Large intestine (tissue), 3 donors: ENCODE data around the gene CLMP. TPM values are rescaled to one million over a fixed set of nuclear protein-coding genes. Genes with fewer than 3 reads are reported as not detected.
"Not testable (repeated sequence)": the region's sequence is repeated elsewhere in the genome, so short reads cannot be mapped to it uniquely, and the experiment has no call there.

Source experiments
- DNase-seq, 2 donors: peaks; one replicate each; pipeline versions ENCODE4 v3.0.0 to v3.0.0-alpha.2; 2013
- H3K27ac ChIP-seq: one replicate; pipeline ENCODE4 v1.5.1; 2013; ENCODE audit warnings: low read length
- H3K27me3 ChIP-seq: 2 replicates; pipeline ENCODE4 v1.6.1; 2013; ENCODE audit warnings: low read length; ENCODE audit not compliant: control insufficient read depth, insufficient read depth
- H3K36me3 ChIP-seq: 2 replicates; pipeline ENCODE4 v1.6.1; 2013; ENCODE audit warnings: low read length; ENCODE audit not compliant: control insufficient read depth, insufficient read depth
- H3K4me1 ChIP-seq: one replicate; pipeline ENCODE4 v1.6.1; 2013; ENCODE audit warnings: low read length; ENCODE audit not compliant: control insufficient read depth, insufficient read depth
- H3K4me3 ChIP-seq: one replicate; pipeline ENCODE4 v1.5.1; 2013; ENCODE audit warnings: low read length
- H3K9me3 ChIP-seq: one replicate; pipeline ENCODE4 v1.6.1; 2013; ENCODE audit warnings: mild to moderate bottlenecking, low read depth, low read length, moderate library complexity; ENCODE audit not compliant: control insufficient read depth
- WGBS: methylation state at CpG from one replicate; pipeline ENCODE4 v1.1.5; 2013; ENCODE audit warnings: low lambda C conversion rate; ENCODE audit not compliant: insufficient coverage; 5-methylcytosine and 5-hydroxymethylcytosine counted together
- polyA plus RNA-seq: library from polyadenylated mRNA; unstranded; fragments of 120-200 nt; gene quantifications from one replicate; pipeline ENCODE4 v1.2.1, GENCODE V29; 2013

The CLMP gene
- polyA plus RNA-seq, 1 donor = 17.5 TPM

DNA sequence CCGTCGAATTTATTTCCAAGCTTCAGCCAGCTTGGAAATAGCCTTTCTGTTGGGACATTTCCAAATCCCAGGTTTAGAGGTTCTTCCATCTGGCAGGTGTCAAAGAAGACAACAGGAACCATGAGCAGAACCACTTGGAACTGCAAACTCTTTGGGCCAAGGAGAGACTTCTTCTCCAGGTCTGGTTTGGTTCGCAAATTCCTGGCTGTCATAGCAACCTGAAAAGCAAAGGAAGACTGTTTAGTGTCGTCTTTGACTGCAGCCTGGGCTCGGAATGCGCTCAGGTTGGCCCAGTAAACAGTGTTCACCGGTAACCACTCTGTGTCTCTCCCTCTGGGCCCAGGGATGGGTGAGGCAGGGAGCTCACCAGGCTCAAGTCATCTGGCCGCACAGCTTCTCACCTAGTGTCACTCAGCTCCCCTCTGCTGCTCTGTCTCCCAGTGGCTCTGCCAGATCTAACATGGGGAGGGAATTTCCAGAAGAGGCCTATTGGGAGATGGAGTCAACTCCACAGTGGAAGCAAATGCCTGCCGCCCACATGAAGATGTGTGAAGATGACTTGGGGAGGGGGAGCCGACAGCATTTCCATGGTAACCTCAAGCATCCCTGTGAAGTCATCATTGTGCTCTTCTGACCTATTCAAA is 11.9 kb upstream of the CLMP start:
- H3K27ac ChIP-seq = peak overlapping the region; percentile 55
- 80% methylated on average over 2 of the region's 10 CpGs for WGBS
- no peak for DNase-seq
- H3K27me3 ChIP-seq = no peaks in the 10 kb centered on the region
- no peak overlapping the region for H3K4me3 ChIP-seq
- H3K36me3 ChIP-seq = no peaks in the 10 kb centered on the region
- H3K4me1 ChIP-seq = peaks cover under 1% of the 10 kb centered on the region
- H3K9me3 ChIP-seq = no peaks in the 10 kb centered on the region

DNA sequence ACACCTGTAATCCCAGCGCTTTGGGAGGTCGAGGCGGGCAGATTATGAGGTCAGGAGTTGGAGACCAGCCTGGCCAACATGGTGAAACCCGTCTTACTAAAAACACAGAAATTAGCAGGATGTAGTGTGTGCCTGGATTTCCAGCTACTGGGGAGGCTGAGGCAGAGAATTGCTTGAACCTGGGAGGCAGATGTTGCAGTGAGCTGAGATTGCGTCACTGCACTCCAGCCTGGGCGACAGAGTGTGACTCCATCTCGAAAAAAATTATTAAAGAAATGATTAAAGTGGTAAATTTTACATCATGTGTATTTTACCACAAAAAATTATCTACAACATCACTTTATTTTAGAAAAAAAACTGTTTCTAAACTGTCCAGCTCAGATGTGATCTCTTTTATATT is 11.0 kb upstream of the CLMP start:
- not testable (repeated sequence) for H3K9me3 ChIP-seq, H3K27ac ChIP-seq, DNase-seq, H3K4me3 ChIP-seq, H3K36me3 ChIP-seq, H3K27me3 ChIP-seq, H3K4me1 ChIP-seq
- WGBS = no CpG with 5 or more reads among the region's 7 CpGs

DNA sequence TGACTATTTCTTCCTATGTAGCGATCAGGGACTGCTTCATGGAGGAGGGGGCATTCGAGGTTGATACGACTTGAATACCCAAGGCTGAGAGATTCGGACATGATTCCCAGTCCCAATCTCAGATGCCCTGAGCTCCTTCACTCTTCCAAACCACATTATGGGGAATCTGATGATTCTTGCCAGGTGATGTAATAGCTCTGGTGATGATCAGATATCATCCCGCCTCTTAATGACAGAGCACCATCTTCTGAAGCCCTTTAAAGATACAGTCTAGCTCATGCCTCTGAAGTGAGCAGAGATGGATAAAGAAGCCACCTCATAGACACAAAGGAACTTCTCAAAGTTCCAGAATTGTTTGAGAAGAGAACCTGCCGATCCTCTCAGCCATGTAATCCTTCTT is 8.9 kb upstream of the CLMP start:
- Histone ChIP-seq H3K27me3 (no peaks in the 10 kb centered on the region), H3K4me1 (no peaks in the 10 kb centered on the region), H3K36me3 (no peaks in the 10 kb centered on the region), H3K9me3 (no peaks in the 10 kb centered on the region), H3K4me3 (no peak overlapping the region), H3K27ac (no peak overlapping the region)
- no CpG with 5 or more reads among the region's 6 CpGs for whole genome bisulfite sequencing
- DNase-seq = no peak

GRCh38 chr11:123203471-123203870 is 8.4 kb upstream of the CLMP start:
- Histone ChIP-seq H3K27ac (peak overlapping the region; percentile 39), H3K36me3 (no peaks in the 10 kb centered on the region), H3K4me3 (no peak overlapping the region), H3K27me3 (no peaks in the 10 kb centered on the region), H3K9me3 (no peaks in the 10 kb centered on the region), H3K4me1 (no peaks in the 10 kb centered on the region)
- WGBS = no CpG with 5 or more reads among the region's 4 CpGs
- no peak for DNase-seq

DNA sequence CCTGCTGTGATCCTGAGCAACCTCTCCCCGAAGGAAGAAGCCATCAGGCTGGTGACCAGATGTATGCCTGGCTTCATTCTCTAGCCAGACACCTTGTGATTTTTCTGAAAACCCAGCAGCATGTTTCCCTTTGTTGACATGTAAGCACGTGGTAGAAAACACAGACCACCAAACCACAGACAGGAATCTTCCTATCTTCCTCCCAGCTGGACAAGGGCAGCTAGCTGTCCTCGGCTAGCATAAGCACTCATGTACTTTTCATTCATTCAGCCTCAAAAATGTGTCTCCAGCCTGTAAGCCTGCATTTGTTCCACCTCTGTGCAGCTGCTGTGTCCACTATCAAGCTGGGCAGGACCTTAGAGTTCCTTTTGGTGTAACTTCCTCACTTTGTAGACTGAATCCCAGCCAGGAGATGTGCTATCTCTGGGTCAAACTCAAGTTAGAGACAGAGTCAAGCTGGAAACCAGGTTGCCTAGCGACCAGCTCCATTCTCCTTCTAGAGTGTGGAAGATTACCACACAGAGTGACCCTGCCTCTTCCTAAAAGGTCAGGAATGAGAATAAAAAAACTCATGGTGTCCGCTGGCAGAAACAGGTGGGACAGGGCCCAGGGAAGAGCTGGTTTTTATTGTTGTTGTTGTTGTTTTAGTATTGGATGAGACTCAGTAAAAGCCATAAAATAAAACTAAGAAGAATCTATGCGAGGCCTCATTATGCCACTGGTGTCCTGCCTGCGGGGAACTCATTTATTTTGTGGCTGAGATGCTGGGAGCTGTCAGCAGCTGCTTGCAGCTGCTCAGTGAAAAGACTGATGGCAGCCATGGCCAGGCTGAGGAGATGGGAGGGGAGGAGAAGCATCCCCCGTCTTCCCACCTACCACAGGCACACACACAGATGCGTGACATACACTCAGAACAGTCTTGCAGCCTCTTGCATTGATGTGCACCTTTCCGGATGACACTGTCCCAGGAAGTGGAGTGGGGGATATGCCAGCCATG is 7.4 kb upstream of the CLMP start:
- no peaks in the 10 kb centered on the region for H3K9me3 ChIP-seq
- 80% methylated on average over 1 of the region's 10 CpGs for WGBS
- no peaks in the 10 kb centered on the region for H3K4me1 ChIP-seq
- no peak overlapping the region for H3K4me3 ChIP-seq
- H3K36me3 ChIP-seq = no peaks in the 10 kb centered on the region
- peaks cover 4% of the 10 kb centered on the region for H3K27me3 ChIP-seq
- H3K27ac ChIP-seq = peak overlapping the region; percentile 39
- no peak for DNase-seq

DNA sequence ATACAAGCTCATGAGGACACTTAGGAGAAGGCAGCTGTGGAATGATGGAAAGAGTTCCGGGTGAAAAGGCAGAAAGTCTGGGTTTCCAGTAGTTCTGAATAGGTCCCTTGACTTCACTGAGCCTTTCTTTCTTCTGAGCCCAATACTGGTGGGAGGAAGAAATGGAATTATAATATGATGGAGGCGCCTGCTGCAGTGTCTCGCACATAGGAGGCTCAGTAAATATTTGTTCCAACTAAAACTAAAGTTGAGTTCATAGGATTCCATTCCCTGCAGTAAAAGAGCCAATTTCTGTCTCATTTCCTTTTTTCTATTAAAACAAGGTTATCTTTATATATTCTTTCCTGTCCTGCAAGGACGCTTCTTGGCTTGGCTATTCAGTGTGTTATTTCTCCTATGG is 5.2 kb upstream of the CLMP start:
- no peak for DNase-seq
- H3K27ac ChIP-seq = no peak overlapping the region
- peaks cover 21% of the 10 kb centered on the region for H3K27me3 ChIP-seq
- WGBS = no CpG with 5 or more reads among the region's 4 CpGs
- peaks cover 4% of the 10 kb centered on the region for H3K9me3 ChIP-seq
- no peaks in the 10 kb centered on the region for H3K36me3 ChIP-seq
- H3K4me1 ChIP-seq = peaks cover 12% of the 10 kb centered on the region
- no peak overlapping the region for H3K4me3 ChIP-seq

DNA sequence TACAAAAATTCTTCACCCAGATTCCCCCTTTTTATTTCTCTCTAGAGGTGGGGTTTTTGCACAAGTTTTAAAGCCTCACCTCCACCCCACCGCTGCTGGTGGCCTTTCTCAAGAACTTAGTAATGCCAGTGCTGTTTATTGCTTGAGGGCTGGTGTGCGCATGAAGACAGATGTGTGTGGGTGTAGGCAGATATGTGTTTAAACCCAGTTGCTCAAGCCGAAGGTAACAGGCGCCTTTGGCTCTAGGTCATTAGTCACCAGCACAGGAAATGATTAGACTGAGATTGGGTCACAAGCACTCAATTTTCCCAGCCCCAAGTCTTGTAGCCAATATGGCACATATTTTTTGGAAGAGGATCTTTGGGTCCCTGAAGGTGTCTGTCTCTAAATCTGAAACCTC is 2.7 kb upstream of the CLMP start:
- WGBS = no CpG with 5 or more reads among the region's 4 CpGs
- Histone ChIP-seq H3K4me1 (peaks cover 13% of the 10 kb centered on the region), H3K27me3 (peaks cover 40% of the 10 kb centered on the region), H3K4me3 (no peak overlapping the region), H3K27ac (no peak overlapping the region), H3K9me3 (peaks cover 4% of the 10 kb centered on the region), H3K36me3 (no peaks in the 10 kb centered on the region)
- DNase-seq = no peak

DNA sequence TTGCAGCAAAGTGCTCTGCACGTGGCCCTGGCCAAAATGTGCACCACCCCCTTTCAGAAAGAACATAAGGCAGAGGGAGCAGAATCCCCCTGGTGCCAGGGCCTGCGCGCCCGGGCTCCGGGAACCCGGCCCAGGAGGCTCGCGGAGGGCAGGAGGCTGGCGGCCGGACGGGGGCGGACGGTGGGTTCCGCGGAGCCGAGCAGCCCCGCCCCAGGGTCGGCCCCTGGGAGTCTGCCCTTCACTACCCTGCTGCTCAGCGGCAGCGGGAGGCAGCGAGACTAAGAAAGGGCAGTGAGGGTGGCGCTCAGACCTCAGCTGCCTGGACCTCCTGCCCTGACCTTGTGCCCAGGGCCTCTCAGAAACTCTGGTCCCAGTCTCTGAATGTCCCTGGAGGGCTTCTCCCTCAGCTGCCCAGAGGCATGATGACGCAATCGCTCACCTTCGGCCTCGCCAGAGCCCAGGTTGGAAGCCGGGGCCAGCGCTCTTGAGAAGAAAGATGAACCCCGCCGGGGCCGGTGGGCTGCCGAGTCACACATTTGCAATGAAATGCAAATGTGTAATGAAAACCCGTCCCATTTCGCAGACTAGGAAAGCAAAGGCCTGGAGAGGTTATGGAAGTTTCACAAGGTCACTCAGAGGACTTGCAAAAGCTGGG is 1.1 kb upstream of the CLMP start:
- Histone ChIP-seq H3K4me1 (peaks cover 13% of the 10 kb centered on the region), H3K27me3 (peaks cover 40% of the 10 kb centered on the region), H3K4me3 (no peak overlapping the region), H3K36me3 (no peaks in the 10 kb centered on the region), H3K27ac (peak overlapping the region; percentile 62), H3K9me3 (peaks cover 4% of the 10 kb centered on the region)
- no CpG with 5 or more reads among the region's 34 CpGs for whole genome bisulfite sequencing
- no peak for DNase-seq

DNA sequence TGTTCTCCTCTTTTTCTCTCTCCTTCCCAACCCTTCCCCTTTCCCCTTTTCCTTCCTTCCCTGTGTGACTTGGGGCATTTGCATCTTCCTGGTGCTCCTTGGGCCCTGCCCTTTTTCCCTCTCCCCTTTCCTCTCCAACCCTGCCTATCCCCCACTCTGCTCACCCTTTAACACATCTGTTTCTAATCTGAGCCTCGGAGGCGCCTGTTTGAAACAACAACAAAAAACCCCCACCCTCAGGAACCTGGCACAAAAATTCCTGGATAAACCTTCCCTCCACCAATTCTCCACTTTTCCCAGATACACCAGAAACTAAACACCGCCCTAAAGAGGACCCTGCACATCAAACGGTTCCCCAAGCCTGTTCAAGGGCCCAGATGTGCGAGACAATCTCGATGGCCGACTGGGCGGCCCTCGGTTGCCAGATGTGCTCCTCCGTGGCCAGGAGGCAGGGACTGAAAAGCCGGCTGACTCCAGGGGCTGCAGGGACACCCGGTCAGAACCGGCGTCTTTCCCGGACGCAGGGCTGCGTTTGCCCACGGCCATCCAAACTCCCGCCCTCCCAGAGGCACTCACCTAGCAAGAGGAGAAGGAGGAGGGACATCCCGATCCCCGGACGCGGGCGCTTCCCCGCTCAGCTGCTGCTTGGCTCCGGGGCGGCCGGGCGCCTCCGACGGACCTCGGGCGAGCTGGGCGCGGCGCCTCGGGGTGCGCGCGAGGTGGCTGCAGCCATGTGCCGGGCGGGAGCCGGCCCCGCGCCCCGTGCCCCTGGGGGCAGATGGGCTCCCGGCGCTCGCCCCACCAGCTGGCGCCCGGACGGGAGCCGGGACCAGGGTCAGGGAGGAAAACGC is 486 bp downstream of the CLMP start:
- 0% methylated on average over 1 of the region's 54 CpGs for WGBS
- H3K4me3 ChIP-seq = peak overlapping the region; percentile 51

DNA sequence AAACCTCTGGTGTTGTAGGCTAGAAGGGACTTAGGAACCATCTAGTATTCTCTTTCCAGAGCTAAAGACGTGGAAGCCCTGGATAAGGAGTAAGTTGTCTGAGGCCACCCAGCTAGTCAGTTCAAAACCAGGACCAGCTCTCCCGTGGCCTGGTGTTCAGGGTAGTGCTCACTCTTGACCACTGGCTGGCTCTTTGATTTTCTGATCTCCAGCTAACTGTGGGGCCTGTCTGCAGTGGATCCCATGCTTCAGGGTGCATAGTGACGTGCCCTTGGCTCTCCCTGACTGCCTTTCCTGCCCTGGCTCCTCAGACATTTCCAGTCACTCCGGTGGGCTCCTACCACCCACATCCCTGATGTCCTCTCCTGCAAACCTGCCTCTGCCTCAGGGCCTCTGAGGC is 1.3 kb downstream of the CLMP start:
- H3K9me3 ChIP-seq = peaks cover 4% of the 10 kb centered on the region
- H3K36me3 ChIP-seq = no peaks in the 10 kb centered on the region
- H3K4me1 ChIP-seq = peaks cover 13% of the 10 kb centered on the region
- WGBS = no CpG with 5 or more reads among the region's 4 CpGs
- peak overlapping the region; percentile 68 for H3K27ac ChIP-seq
- no peak for DNase-seq
- peaks cover 40% of the 10 kb centered on the region for H3K27me3 ChIP-seq
- H3K4me3 ChIP-seq = peak overlapping the region; percentile 51

More for the DNA sequence above, 486 bp downstream of the CLMP start:
- Histone ChIP-seq H3K36me3 (no peaks in the 10 kb centered on the region), H3K4me1 (peaks cover 13% of the 10 kb centered on the region), H3K27me3 (peaks cover 40% of the 10 kb centered on the region), H3K27ac (peak overlapping the region; percentile 68), H3K9me3 (peaks cover 4% of the 10 kb centered on the region)
- DNase-seq = peak in 1 of 2 donors; percentile 63
